Measurements from ENCODE around the gene BAIAP2L2.

Gene BAIAP2L2

GRCh38 chr22:38086942-38087341, 23.5 kb downstream of the BAIAP2L2 start:
- TF ChIP-seq CTCF (IDR thresholded peaks at IDR 0.05; ENCODE audit: low read depth, low read length, missing control alignments), result no peak
- H3K4me3 ChIP-seq (ENCODE audit: low read depth, low read length), result no peak overlapping the region
- H3K36me3 ChIP-seq (replicated peaks), result no peaks in the 10 kb centered on the region
- H3K27ac ChIP-seq, result no peak overlapping the region
- DNase-seq, result no peak
- peaks cover 5% of the 10 kb centered on the region for H3K27me3 ChIP-seq (replicated peaks)
- in situ Hi-C loops (cut with HindIII; ENCODE audit: low pct_ligation_motif_present, low sequenced_read_pairs), result loop anchor here (25.0 kb wide), 1 partner anchor 250 kb away; no protein-coding TSS in a partner anchor

- DNase-seq, result no peak
- H3K36me3 ChIP-seq (replicated peaks), result no peaks in the 10 kb centered on the region
- H3K4me3 ChIP-seq (ENCODE audit: low read depth, low read length), result no peak overlapping the region
- H3K27ac ChIP-seq, result no peak overlapping the region
- in situ Hi-C loops (cut with HindIII; ENCODE audit: low pct_ligation_motif_present, low sequenced_read_pairs), result loop anchor here (25.0 kb wide), 1 partner anchor 251 kb away; no protein-coding TSS in a partner anchor
- H3K27me3 ChIP-seq (replicated peaks), result peaks cover 13% of the 10 kb centered on the region
- TF ChIP-seq CTCF (IDR thresholded peaks at IDR 0.05; ENCODE audit: low read depth, low read length, missing control alignments), result no peak
Observed at GRCh38 chr22:38086001-38086845, 24.3 kb downstream of the BAIAP2L2 start.

- H3K36me3 ChIP-seq (replicated peaks), result no peaks in the 10 kb centered on the region
- no peak for DNase-seq
- in situ Hi-C loops (cut with HindIII; ENCODE audit: low pct_ligation_motif_present, low sequenced_read_pairs), result loop anchor here (25.0 kb wide), 1 partner anchor 252 kb away; no protein-coding TSS in a partner anchor
- H3K27me3 ChIP-seq (replicated peaks), result peaks cover 14% of the 10 kb centered on the region
- no peak for TF ChIP-seq CTCF (IDR thresholded peaks at IDR 0.05; ENCODE audit: low read depth, low read length, missing control alignments)
- no peak overlapping the region for H3K27ac ChIP-seq
- no peak overlapping the region for H3K4me3 ChIP-seq (ENCODE audit: low read depth, low read length)
Observed at GRCh38 chr22:38085501-38085900, 25.0 kb downstream of the BAIAP2L2 start.

GRCh38 chr22:38085056-38085455, 25.4 kb downstream of the BAIAP2L2 start:
- H3K36me3 ChIP-seq (replicated peaks), result no peaks in the 10 kb centered on the region
- in situ Hi-C loops (cut with HindIII; ENCODE audit: low pct_ligation_motif_present, low sequenced_read_pairs), result loop anchor here (25.0 kb wide), 1 partner anchor 252 kb away; no protein-coding TSS in a partner anchor
- no peak overlapping the region for H3K4me3 ChIP-seq (ENCODE audit: low read depth, low read length)
- peaks cover 14% of the 10 kb centered on the region for H3K27me3 ChIP-seq (replicated peaks)
- no peak overlapping the region for H3K27ac ChIP-seq
- DNase-seq, result no peak
- TF ChIP-seq CTCF (IDR thresholded peaks at IDR 0.05; ENCODE audit: low read depth, low read length, missing control alignments), result no peak

GRCh38 chr22:38083931-38084631, 26.4 kb downstream of the BAIAP2L2 start, which contains the start of gene SLC16A8:
TSS of gene SLC16A8 (minus strand) at chr22:38084184. CDS start at chr22:38082873, 1,311 bp downstream.
- Histone ChIP-seq H3K27me3 (replicated peaks) (peaks cover 14% of the 10 kb centered on the region), H3K4me3 (ENCODE audit: low read depth, low read length) (no peak within 1 kb of the TSS), H3K27ac (no peak within 1 kb of the TSS), H3K36me3 (replicated peaks) (no peaks in the 10 kb centered on the region)
- TF ChIP-seq CTCF (IDR thresholded peaks at IDR 0.05; ENCODE audit: low read depth, low read length, missing control alignments), result no peak
- in situ Hi-C loops (cut with HindIII; ENCODE audit: low pct_ligation_motif_present, low sequenced_read_pairs), result loop anchor here (25.0 kb wide), 1 partner anchor 253 kb away; no protein-coding TSS in a partner anchor
- no peak for DNase-seq
